GM18519 (cell line): ENCODE measurements around the gene PRR13.
"Not testable (repeated sequence)": the region's sequence is repeated elsewhere in the genome, so short reads cannot be mapped to it uniquely, and the experiment has no call there.

ENCODE experiments used
- ATAC-seq: cut with Tn5 transposase; IDR thresholded peaks from one replicate; pipeline ENCODE4 v1.9.1; 2021; ENCODE audit warnings: mild to moderate bottlenecking, moderate library complexity; ENCODE audit not compliant: unreplicated experiment, low FRiP score

Gene PRR13, protein sequence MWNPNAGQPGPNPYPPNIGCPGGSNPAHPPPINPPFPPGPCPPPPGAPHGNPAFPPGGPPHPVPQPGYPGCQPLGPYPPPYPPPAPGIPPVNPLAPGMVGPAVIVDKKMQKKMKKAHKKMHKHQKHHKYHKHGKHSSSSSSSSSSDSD

GRCh38 chr12:53441040-53441833, at the start of gene PRR13:
TSS of gene PRR13 (plus strand) at chr12:53441734. CDS start at chr12:53442715, 981 bp downstream.
- ATAC-seq: peak; percentile 93

DNA sequence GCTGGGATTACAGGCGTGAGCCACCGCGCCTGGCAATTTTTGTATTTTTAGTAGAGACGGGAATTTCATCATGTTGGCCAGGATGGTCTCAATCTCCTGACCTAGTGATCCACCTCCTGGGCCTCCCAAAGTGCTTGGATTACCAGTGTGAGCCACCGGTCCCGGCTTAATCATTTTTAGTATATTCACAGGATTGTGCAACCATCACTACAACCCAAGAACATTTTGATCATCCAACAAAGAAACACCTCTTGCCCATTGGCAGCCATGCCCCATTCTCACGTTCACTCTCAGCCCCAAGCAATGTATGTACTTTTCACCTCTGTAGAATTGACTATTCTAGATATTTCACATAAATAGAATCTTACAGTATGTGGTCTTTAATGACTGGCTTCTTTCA, 41.6 kb upstream of the PRR13 start:
- ATAC-seq: no peak

DNA sequence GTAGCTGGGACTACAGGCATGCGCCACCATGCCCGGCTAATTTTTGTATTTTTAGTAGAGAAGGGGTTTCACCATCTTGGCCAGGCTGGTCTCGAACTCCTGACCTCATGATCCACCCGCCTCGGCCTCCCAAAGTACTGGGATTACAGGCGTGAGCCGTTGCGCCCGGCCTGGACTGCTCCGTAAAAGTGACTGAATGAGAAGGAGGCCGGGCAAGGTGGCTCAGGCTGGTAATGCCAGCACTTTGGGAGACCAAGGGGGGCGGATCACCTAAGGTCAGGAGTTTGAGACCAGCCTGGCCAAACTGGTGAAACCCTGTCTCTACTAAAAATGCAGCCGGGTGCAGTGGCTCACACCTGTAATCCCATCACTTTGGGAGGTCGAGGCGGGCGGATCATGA, 39.2 kb upstream of the PRR13 start:
- not testable (repeated sequence) for ATAC-seq

DNA sequence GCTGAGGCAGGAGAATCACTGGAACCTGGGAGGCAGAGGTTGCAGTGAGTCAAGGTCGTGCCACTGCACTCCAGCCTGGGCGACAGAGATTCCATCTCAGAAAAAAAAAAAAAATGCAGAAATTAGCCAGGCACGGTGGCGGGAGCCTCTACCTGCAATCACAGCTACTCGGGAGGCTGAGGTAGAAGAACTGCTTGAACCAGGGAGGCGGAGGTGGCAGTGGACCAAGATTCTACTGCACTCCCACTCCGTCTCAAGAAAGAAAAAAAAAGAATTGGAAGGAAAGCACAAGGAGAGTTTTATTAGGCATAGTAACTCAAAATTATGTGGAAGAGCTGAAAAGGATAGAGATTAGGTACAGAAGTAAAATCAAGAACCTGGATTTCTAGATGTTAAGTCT, 38.7 kb upstream of the PRR13 start:
- no peak for ATAC-seq

GRCh38 chr12:53410951-53411350, 30.6 kb upstream of the PRR13 start:
- no peak for ATAC-seq

- no peak for ATAC-seq
Measured at GRCh38 chr12:53413485-53414204, 27.9 kb upstream of the PRR13 start.

DNA sequence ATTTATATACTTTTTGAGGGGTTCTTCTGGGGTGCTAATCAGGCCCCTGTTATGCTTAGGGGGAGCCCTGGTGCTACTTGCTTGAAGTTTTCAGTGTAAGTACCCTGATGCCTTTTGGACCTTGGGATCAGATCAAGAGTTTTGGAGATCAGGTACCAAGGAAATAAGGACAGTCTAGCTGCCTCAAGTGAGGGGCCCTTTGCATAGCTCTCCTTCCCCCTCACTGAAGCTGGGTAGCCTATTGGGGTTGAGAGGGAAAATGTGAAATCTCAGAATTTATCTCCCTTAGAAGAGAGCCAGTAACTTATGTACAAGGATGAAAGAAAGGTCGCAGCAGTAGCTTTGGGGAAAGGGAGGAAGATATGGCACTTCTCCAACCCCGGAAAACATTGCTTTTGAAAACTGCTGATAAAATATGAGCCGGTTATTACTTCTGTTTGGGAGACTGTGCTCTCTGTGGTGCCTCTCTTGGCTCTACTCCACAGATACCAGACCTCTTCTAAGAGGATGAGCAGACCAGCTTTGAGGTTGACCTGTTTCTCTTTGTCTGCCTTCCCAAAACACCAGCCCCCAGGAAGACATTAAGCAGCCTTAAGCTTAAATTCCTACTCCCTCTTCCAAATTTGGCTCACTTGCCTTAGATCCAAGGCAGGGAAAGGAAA, 26.6 kb upstream of the PRR13 start:
- no peak for ATAC-seq

- not testable (repeated sequence) for ATAC-seq
Measured at GRCh38 chr12:53415752-53416389, 25.7 kb upstream of the PRR13 start.

- not testable (repeated sequence) for ATAC-seq
Measured at GRCh38 chr12:53417291-53417816, 24.2 kb upstream of the PRR13 start.

GRCh38 chr12:53418221-53418620, 23.3 kb upstream of the PRR13 start:
- no peak for ATAC-seq

- no peak for ATAC-seq
Measured at GRCh38 chr12:53419756-53420155, 21.8 kb upstream of the PRR13 start.

DNA sequence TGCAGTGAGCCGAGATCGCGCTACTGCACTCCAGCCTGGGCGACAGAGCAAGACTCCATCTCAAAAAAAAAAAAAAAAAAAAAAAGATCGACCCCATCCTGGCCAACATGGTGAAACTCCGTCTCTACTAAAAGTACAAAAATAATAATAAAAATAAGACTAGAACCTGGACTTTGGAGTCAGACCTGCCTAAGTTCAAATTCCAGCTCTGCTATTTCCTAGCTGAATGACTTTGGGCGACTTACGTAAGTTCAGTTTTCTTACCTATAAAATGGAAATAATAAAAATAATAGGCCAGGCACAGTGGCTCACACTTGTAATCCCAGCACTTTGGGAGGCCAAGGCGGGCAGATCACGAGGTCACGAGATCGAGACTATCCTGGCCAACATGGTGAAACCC, 19.3 kb upstream of the PRR13 start:
- not testable (repeated sequence) for ATAC-seq

DNA sequence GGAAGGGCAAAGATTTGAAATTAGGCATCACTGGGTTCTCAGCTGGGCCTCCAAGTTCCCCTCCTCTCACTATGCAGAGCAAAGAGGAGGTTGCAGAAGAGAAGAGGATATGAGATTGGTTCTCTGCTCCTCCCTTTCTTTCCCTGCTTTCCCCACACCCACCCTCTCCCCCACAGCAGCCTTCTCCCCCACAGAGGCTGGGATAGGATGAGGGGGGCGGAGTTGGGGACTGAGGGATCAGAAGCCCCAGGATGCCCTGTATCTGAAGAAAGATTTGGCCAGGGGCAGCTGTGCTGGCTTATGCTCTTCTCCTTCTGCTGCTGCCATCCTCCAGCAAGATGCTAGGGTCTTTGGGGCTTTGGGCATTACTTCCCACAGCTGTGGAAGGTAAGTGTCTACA, 17.9 kb upstream of the PRR13 start, which contains the start of gene AMHR2:
Gene AMHR2 (plus strand): TSS at position 259 of the 400 bp plus-strand sequence. CDS start 80 bp downstream, at position 339.
- no peak for ATAC-seq

- ATAC-seq: no peak
Measured at GRCh38 chr12:53424626-53425514, 16.7 kb upstream of the PRR13 start.

GRCh38 chr12:53425515-53426150, 15.9 kb upstream of the PRR13 start:
- no peak for ATAC-seq

DNA sequence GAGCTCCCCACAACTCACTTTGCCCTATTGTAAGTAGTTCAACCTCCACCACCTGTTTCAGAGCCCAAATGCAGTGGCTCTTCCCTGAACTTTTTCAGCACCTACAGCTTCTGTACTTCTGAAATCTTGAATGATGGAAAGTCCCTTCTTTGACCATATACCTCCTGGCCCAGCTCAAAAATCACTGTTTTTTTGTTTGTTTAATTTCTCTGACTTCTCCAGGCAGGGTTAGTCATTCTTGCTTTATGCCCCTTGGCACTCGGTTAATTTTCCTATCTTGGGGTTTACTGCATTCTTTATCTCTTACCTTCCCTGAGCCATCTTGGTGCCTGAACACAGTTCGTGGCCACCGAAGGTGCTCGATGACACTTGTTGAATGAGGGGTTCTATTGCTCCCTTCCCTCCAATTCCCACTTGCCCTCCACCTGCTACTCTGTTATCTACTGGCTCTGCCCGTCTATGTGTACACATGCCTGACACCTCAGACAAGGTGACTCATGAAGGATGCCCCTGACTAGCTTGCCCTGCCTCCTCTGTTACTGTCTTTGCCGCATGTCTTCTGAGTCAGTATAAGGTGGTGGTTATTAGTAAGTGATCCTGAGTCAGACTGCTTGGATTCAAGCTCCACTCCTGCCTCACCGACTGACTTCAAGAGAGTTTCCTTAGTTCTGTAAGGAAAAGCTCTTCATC, 13.5 kb upstream of the PRR13 start:
- ATAC-seq: no peak

GRCh38 chr12:53428741-53429140, 12.8 kb upstream of the PRR13 start:
- ATAC-seq: no peak

DNA sequence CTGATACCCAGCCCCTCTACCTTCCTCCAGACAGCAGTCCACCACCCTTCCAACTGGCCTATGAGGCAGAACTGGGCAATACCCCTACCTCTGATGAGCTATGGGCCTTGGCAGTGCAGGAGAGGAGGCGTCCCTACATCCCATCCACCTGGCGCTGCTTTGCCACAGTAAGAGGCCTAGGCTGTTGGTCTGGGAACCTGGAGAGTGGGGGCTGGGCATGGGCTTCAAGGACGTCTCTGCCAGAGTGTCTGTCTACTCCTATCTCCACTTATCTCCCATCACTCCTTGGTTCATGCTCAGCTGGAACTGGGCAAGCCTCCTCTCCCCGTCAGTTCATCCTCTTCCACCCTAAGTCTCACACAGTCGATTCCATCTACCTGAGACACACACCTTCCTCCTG, 11.4 kb upstream of the PRR13 start:
- no peak for ATAC-seq
